HepG2 (cell line): Measurements from ENCODE around the gene DRAP1. TPM values are rescaled to one million over a fixed set of nuclear protein-coding genes. Genes with fewer than 3 reads are reported as not detected.

Experiments
- CCDC6 ChIP-seq: sonication (generic); formaldehyde crosslinking; IDR thresholded peaks from 2 replicates; pipeline ENCODE4 v1.8.1; 2022; ENCODE audit warnings: mild to moderate bottlenecking, missing genetic modification reagents, moderate library complexity
- CEBPB ChIP-seq: IDR thresholded peaks from 2 replicates; pipeline ENCODE4 v1.6.1; 2011; ENCODE audit warnings: low read depth, low read length, improper control_type of control experiment, borderline replicate concordance
- CREB1 ChIP-seq, 2 experiments: fragments of 450-650 bp in 1 of 2; IDR thresholded peaks; 2 replicates each; pipeline ENCODE4 v1.6.1; 2016 to 2017; ENCODE audit warnings: control low read depth in 1 of 2, mild to moderate bottlenecking in 1 of 2, missing compliant biosample characterization in 1 of 2, missing genetic modification characterization in 1 of 2
- CSRNP1 ChIP-seq: sonication (generic); formaldehyde crosslinking; IDR thresholded peaks from 2 replicates; pipeline ENCODE4 v1.8.1; 2023; ENCODE audit warnings: mild to moderate bottlenecking, missing genetic modification reagents
- FLYWCH1 ChIP-seq: sonication (generic); formaldehyde crosslinking; IDR thresholded peaks from 2 replicates; pipeline ENCODE4 v1.8.1; 2023; ENCODE audit warnings: mild to moderate bottlenecking, missing genetic modification reagents
- GPBP1L1 ChIP-seq: sonication (generic); formaldehyde crosslinking; IDR thresholded peaks from 2 replicates; pipeline ENCODE4 v1.5.0; 2020; ENCODE audit warnings: mild to moderate bottlenecking, missing genetic modification reagents
- HNF1A ChIP-seq, 2 experiments: sonication (generic) in 1 of 2; formaldehyde crosslinking in 1 of 2; IDR thresholded peaks; 2 replicates each; pipeline versions ENCODE4 v1.4.0 to v1.6.1; 2016 to 2020; ENCODE audit warnings: borderline replicate concordance in 1 of 2, low read depth in 1 of 2, mild to moderate bottlenecking in 1 of 2, missing genetic modification reagents in 1 of 2
- HOXA5 ChIP-seq: sonication (generic); formaldehyde crosslinking; IDR thresholded peaks from 2 replicates; pipeline ENCODE4 v1.4.0; 2020; ENCODE audit warnings: missing genetic modification reagents
- KLF6 ChIP-seq: IDR thresholded peaks from 2 replicates; pipeline ENCODE4 v1.8.0; 2016; ENCODE audit warnings: missing biosample characterization, missing genetic modification reagents
- MXD3 ChIP-seq: IDR thresholded peaks from 2 replicates; pipeline ENCODE4 v1.6.1; 2016; ENCODE audit warnings: mild to moderate bottlenecking, missing biosample characterization, missing genetic modification reagents
- MXD4 ChIP-seq: IDR thresholded peaks from 2 replicates; pipeline ENCODE4 v1.6.1; 2016; ENCODE audit warnings: mild to moderate bottlenecking, missing biosample characterization, missing genetic modification reagents
- PTBP1 ChIP-seq: fragments of 200-400 bp; formaldehyde crosslinking; IDR thresholded peaks from 2 replicates; pipeline ENCODE4 v1.6.1; 2018; ENCODE audit warnings: low read length, low read depth; ENCODE audit not compliant: poor library complexity, severe bottlenecking
- SKIL ChIP-seq: sonication (generic); formaldehyde crosslinking; IDR thresholded peaks from 2 replicates; pipeline ENCODE4 v1.8.0; 2022; ENCODE audit warnings: missing genetic modification reagents, mild to moderate bottlenecking, moderate library complexity, borderline replicate concordance
- SP1 ChIP-seq, 2 experiments: fragments of 450-650 bp in 1 of 2; sonication (generic) in 1 of 2; formaldehyde crosslinking in 1 of 2; IDR thresholded peaks; 2 replicates each; pipeline versions ENCODE4 v1.4.0 to v1.6.1; 2016 to 2020; ENCODE audit warnings: missing genetic modification reagents in 1 of 2
- ZNF230 ChIP-seq: sonication (generic); formaldehyde crosslinking; IDR thresholded peaks from 2 replicates; pipeline ENCODE4 v1.4.0; 2020; ENCODE audit warnings: mild to moderate bottlenecking, missing genetic modification reagents
- ZNF878 ChIP-seq: sonication (generic); formaldehyde crosslinking; IDR thresholded peaks from 2 replicates; pipeline ENCODE4 v1.8.1; 2023; ENCODE audit warnings: mild to moderate bottlenecking, missing genetic modification reagents, moderate library complexity
- polyA plus RNA-seq, 8 experiments: library from polyadenylated mRNA; depleted of rRNA in 3 of 8; stranded (reverse) in 7 of 8; unstranded in 1 of 8; fragments of >200 nt; fragmentation: Illumina TruSeq in 4 of 8; extraction: Trizol in 4 of 8; gene quantifications; 2 replicates each; pipeline versions ENCODE4 v1.2.1 to v1.2.3, GENCODE V29; 2011 to 2016; ENCODE audit warnings: low read depth in 4 of 8, missing spikeins in 1 of 8, mixed read lengths in 1 of 8; ENCODE audit not compliant: insufficient read depth in 1 of 8
- total RNA-seq, 5 experiments: library from RNA; depleted of rRNA; stranded (reverse); fragments of >200 nt; fragmentation: Illumina TruSeq; extraction: Trizol; gene quantifications; 2 replicates each; pipeline ENCODE4 v1.2.3, GENCODE V29; 2016; ENCODE audit warnings: low read depth in 1 of 5

The DRAP1 gene
- total and polyA plus RNA-seq, 2 of the 13 experiments (the other 11 are each of a cell fraction or from before 2014, with no cell fraction given) = 46.8 to 52.3 TPM

- no peak for TF ChIP-seq HNF1A (IDR thresholded peaks at IDR 0.05; ENCODE audit: low read depth)
- TF ChIP-seq HNF1A (CRISPR knock-in tag; IDR thresholded peaks at IDR 0.05; ENCODE audit: borderline replicate concordance) = no peak
- peak; percentile 56; the same call in 1 of the 2 replicates for TF ChIP-seq SKIL (CRISPR knock-in tag)
- TF ChIP-seq KLF6 (CRISPR knock-in tag) = 0 out of 2 replicates have a peak, but pooled peaks have one; percentile 12
- TF ChIP-seq CEBPB = no peak
- peak; percentile 65; the same call in 1 of the 2 replicates for TF ChIP-seq MXD4 (CRISPR knock-in tag)
- TF ChIP-seq FLYWCH1 (CRISPR knock-in tag) = no peak
- no peak for TF ChIP-seq SP1 (IDR thresholded peaks at IDR 0.05)
- TF ChIP-seq SP1 (CRISPR knock-in tag; IDR thresholded peaks at IDR 0.05) = peak; percentile 88
- TF ChIP-seq CSRNP1 (CRISPR knock-in tag) = no peak
- TF ChIP-seq CREB1 (IDR thresholded peaks at IDR 0.05) = peak; percentile 79
- peak; percentile 92 for TF ChIP-seq CREB1 (CRISPR knock-in tag; IDR thresholded peaks at IDR 0.05)
- TF ChIP-seq CCDC6 (CRISPR knock-in tag) = 0 out of 2 replicates have a peak, but pooled peaks have one; percentile 71
- no peak for TF ChIP-seq PTBP1
- no peak for TF ChIP-seq GPBP1L1 (CRISPR knock-in tag)
- no peak for TF ChIP-seq HOXA5 (CRISPR knock-in tag)
- no peak for TF ChIP-seq ZNF230 (CRISPR knock-in tag)
- peak; percentile 25; the same call in 1 of the 2 replicates for TF ChIP-seq MXD3
- TF ChIP-seq ZNF878 (CRISPR knock-in tag) = peak; percentile 77; the same call in 1 of the 2 replicates
These were observed 18.9 kb upstream of the DRAP1 start, which contains the start of gene FOSL1 (continued) for GRCh38 chr11:65900125-65900898.
